Measurements from ENCODE around the gene POLR1D. TPM values are rescaled to one million over a fixed set of nuclear protein-coding genes. Genes with fewer than 3 reads are reported as not detected.

POLR1D gene
- total and polyA plus RNA-seq, 10 donors, result 64.2 to 134 (median 104) TPM

DNA sequence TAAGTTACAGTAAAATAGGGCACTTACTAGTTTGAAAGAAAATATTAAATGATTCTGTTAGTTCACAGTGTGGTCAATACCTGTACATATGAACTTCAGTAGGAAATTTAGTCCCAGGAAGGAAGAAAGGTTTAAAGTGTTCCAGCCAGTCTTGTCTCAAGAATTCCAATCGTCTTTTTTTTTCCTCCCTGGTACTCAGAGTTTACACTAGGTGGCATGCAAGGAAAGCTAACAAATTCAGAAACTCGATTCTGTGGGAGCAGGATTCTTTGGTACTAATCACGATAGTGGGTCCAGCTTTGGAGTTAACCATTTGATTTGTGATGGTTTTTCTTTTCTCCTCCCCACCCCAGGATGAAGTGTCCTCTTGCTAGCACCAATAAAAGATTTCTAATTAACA lies 43.6 kb downstream of the POLR1D start:
- TF ChIP-seq POLR2AphosphoS5 (IDR thresholded peaks at IDR 0.05) (no peak), POLR2A (IDR thresholded peaks at IDR 0.05) (no peak)
- TF ChIP-seq, protein P1, sequence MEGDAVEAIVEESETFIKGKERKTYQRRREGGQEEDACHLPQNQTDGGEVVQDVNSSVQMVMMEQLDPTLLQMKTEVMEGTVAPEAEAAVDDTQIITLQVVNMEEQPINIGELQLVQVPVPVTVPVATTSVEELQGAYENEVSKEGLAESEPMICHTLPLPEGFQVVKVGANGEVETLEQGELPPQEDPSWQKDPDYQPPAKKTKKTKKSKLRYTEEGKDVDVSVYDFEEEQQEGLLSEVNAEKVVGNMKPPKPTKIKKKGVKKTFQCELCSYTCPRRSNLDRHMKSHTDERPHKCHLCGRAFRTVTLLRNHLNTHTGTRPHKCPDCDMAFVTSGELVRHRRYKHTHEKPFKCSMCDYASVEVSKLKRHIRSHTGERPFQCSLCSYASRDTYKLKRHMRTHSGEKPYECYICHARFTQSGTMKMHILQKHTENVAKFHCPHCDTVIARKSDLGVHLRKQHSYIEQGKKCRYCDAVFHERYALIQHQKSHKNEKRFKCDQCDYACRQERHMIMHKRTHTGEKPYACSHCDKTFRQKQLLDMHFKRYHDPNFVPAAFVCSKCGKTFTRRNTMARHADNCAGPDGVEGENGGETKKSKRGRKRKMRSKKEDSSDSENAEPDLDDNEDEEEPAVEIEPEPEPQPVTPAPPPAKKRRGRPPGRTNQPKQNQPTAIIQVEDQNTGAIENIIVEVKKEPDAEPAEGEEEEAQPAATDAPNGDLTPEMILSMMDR (IDR thresholded peaks at IDR 0.05 in 8 of 11, conservative IDR thresholded peaks at IDR 0.05 in 3 of 11), result no peak
- H3K4me1 ChIP-seq, result no peaks in the 10 kb centered on the region
- no peak for DNase-seq
- H3K27me3 ChIP-seq (replicated peaks in 1 of 7), result no peaks in the 10 kb centered on the region
- H3K9me3 ChIP-seq, result no peaks in the 10 kb centered on the region
- no peak overlapping the region for H3K27ac ChIP-seq
- intact Hi-C loops (cut with DNase I; ENCODE audit: low total_unique reads), result no loop called here
- H3K36me3 ChIP-seq, result peaks cover 0 to 41% (median 7%) of the 10 kb centered on the region in 6 donors
- no peak overlapping the region for H3K4me3 ChIP-seq
- 62 to 81% (median 74%) methylated on average over 3 of the region's 3 CpGs for WGBS, 5 donors

DNA sequence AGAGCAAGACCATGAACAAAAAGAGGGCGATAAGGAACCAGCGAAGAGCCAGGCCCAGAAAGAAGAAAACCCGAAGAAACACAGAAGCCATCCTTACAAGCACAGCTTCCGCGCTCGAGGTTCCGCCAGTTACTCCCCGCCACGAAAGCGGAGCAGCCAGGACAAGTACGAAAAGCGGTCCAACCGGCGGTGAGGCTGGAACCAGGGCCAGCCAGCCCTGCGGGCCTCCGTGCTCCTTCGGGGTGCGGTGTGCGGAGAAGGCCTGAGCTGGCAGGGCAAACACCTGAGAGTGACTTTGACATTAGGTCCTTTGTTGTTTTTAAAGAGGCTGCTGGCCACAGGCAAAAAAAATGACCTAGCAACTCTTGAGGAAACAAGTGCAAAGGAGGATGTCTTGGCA lies 44.1 kb downstream of the POLR1D start:
- Histone ChIP-seq H3K9me3 (no peaks in the 10 kb centered on the region), H3K4me3 (no peak overlapping the region), H3K27me3 (replicated peaks in 1 of 7) (no peaks in the 10 kb centered on the region), H3K36me3 (peaks cover 0 to 37% (median 6%) of the 10 kb centered on the region in 6 donors), H3K4me1 (no peaks in the 10 kb centered on the region), H3K27ac (no peak overlapping the region)
- TF ChIP-seq POLR2A (IDR thresholded peaks at IDR 0.05) (no peak), POLR2AphosphoS5 (IDR thresholded peaks at IDR 0.05) (no peak)
- WGBS, 5 donors, result 91 to 97% (median 96%) methylated on average over 19 of the region's 19 CpGs
- no peak for DNase-seq
- intact Hi-C loops (cut with DNase I; ENCODE audit: low total_unique reads), result no loop called here

GRCh38 chr13:27666951-27667350 lies 45.3 kb downstream of the POLR1D start:
- no peak for TF ChIP-seq POLR2A (IDR thresholded peaks at IDR 0.05)
- TF ChIP-seq, protein P1 (IDR thresholded peaks at IDR 0.05 in 8 of 11, conservative IDR thresholded peaks at IDR 0.05 in 3 of 11), result no peak
- TF ChIP-seq POLR2AphosphoS5 (IDR thresholded peaks at IDR 0.05), result no peak
- no peak for DNase-seq
- H3K9me3 ChIP-seq, result peaks cover 0 to under 1% (median 0%) of the 10 kb centered on the region in 8 donors
- no peaks in the 10 kb centered on the region for H3K27me3 ChIP-seq (replicated peaks in 1 of 7)
- intact Hi-C loops (cut with DNase I; ENCODE audit: low total_unique reads), result no loop called here
- WGBS, 5 donors, result 88 to 96% (median 92%) methylated on average over 3 of the region's 3 CpGs
- H3K36me3 ChIP-seq, result peaks cover 0 to 36% (median 6%) of the 10 kb centered on the region in 6 donors
- H3K4me1 ChIP-seq, result no peaks in the 10 kb centered on the region
- no peak overlapping the region for H3K4me3 ChIP-seq
- H3K27ac ChIP-seq, result no peak overlapping the region

- Histone ChIP-seq H3K4me3 (no peak overlapping the region), H3K36me3 (peaks cover 0 to 36% (median 6%) of the 10 kb centered on the region in 6 donors), H3K27ac (no peak overlapping the region), H3K27me3 (replicated peaks in 1 of 7) (no peaks in the 10 kb centered on the region), H3K9me3 (peaks cover 0 to 7% (median 0%) of the 10 kb centered on the region in 8 donors), H3K4me1 (no peaks in the 10 kb centered on the region)
- no peak for DNase-seq
- TF ChIP-seq POLR2AphosphoS5 (IDR thresholded peaks at IDR 0.05), result no peak
- TF ChIP-seq POLR2A (IDR thresholded peaks at IDR 0.05), result no peak
- TF ChIP-seq, protein P1 (IDR thresholded peaks at IDR 0.05 in 8 of 11, conservative IDR thresholded peaks at IDR 0.05 in 3 of 11), result no peak
- intact Hi-C loops (cut with DNase I; ENCODE audit: low total_unique reads), result no loop called here
- 30 to 66% (median 47%) methylated on average over 2 of the region's 2 CpGs for WGBS, 5 donors
Measured at GRCh38 chr13:27667946-27668345, 46.3 kb downstream of the POLR1D start.

GRCh38 chr13:27670861-27671260 lies 49.2 kb downstream of the POLR1D start:
- no peaks in the 10 kb centered on the region for H3K27me3 ChIP-seq (replicated peaks in 1 of 7)

More at GRCh38 chr13:27670861-27671260, 49.2 kb downstream of the POLR1D start:
- Histone ChIP-seq H3K4me3 (no peak overlapping the region), H3K9me3 (peaks cover 0 to 7% (median 0%) of the 10 kb centered on the region in 8 donors), H3K4me1 (no peaks in the 10 kb centered on the region), H3K36me3 (peaks cover 0 to 21% (median 3%) of the 10 kb centered on the region in 6 donors), H3K27ac (no peak overlapping the region)
- WGBS, 5 donors, result 65 to 95% (median 84%) methylated on average over 1 of the region's 1 CpG
- TF ChIP-seq, protein P1 (IDR thresholded peaks at IDR 0.05 in 8 of 11, conservative IDR thresholded peaks at IDR 0.05 in 3 of 11), result no peak
- TF ChIP-seq POLR2A (IDR thresholded peaks at IDR 0.05) (no peak), POLR2AphosphoS5 (IDR thresholded peaks at IDR 0.05) (no peak)
- no peak for DNase-seq
- intact Hi-C loops (cut with DNase I; ENCODE audit: low total_unique reads), result no loop called here

Measured in spleen (tissue), 11 donors.